GM12864 (cell line): ENCODE results near the gene AMPD3.

Experiments
- DNase-seq: peaks from one replicate; pipeline ENCODE4 v3.0.0-alpha.2; 2011; ENCODE audit warnings: low read depth
- H3K4me3 ChIP-seq: 2 replicates; pipeline ENCODE4 v1.5.1; 2011; ENCODE audit warnings: mild to moderate bottlenecking, low read depth, low read length, control low read depth
- TF ChIP-seq, protein P1 (sequence below): IDR thresholded peaks from 2 replicates; pipeline ENCODE4 v1.5.1; 2011; ENCODE audit warnings: low read depth, mild to moderate bottlenecking, moderate library complexity, low read length, control low read depth, inconsistent platforms; ENCODE audit errors: missing control alignments

Gene AMPD3

DNA sequence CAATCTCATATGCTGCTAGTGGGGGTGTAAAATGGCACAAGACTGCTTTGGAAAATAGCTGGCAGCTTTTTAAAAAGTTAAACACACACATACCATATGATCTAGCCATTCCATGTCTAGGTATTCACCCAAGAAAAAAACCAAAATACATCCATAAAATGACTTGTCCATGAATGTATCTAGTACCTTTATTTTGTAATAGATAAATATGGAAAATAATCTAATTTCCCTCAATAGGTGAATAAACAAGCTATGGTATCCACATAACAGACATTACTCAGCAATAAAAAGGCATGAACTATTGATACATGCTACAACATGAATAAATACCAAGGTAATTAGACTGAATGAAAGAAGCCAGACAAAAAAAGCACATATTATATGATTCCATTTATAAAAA, 63.1 kb downstream of the AMPD3 start:
- no peak overlapping the region for H3K4me3 ChIP-seq
- TF ChIP-seq, protein P1, sequence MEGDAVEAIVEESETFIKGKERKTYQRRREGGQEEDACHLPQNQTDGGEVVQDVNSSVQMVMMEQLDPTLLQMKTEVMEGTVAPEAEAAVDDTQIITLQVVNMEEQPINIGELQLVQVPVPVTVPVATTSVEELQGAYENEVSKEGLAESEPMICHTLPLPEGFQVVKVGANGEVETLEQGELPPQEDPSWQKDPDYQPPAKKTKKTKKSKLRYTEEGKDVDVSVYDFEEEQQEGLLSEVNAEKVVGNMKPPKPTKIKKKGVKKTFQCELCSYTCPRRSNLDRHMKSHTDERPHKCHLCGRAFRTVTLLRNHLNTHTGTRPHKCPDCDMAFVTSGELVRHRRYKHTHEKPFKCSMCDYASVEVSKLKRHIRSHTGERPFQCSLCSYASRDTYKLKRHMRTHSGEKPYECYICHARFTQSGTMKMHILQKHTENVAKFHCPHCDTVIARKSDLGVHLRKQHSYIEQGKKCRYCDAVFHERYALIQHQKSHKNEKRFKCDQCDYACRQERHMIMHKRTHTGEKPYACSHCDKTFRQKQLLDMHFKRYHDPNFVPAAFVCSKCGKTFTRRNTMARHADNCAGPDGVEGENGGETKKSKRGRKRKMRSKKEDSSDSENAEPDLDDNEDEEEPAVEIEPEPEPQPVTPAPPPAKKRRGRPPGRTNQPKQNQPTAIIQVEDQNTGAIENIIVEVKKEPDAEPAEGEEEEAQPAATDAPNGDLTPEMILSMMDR: no peak
- no peak for DNase-seq

DNA sequence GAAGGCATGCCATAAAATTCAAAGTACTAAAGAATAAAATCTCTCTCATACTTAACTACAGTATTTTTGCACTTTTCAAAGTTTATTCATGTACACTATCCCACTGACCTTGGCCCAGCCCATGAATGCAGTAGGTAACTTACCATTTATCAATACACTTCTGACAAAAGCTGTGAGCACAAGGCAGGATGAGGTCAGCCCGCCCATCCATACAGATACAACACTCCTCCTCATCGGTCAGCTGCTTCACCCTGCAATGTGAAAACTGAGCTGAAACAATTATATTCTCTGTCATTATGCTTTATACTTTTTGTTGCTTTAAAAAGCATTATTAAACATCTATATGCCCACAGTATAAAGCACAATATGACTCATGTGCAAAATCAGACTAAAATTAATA, 63.8 kb downstream of the AMPD3 start:
- no peak overlapping the region for H3K4me3 ChIP-seq
- TF ChIP-seq, protein P1: no peak
- no peak for DNase-seq

DNA sequence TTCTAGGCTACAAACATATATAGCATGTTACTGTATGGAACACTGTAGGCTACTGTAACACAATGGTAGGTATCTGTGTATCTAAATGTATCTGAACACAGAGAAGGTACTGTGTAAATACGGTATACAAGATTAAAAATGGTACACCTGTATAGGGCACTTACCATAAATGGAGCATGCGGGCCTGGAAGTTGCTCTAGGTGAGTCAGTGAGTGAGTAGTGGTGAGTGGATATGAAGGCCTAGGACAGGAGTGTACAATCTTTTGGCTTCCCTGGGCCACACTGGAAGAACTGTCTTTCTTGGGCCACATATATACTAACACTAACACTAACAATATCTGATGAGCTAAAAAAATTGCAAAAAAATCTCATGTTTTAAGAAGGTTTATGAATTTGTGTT, 64.6 kb downstream of the AMPD3 start:
- TF ChIP-seq, protein P1: no peak
- no peak overlapping the region for H3K4me3 ChIP-seq
- DNase-seq: no peak

DNA sequence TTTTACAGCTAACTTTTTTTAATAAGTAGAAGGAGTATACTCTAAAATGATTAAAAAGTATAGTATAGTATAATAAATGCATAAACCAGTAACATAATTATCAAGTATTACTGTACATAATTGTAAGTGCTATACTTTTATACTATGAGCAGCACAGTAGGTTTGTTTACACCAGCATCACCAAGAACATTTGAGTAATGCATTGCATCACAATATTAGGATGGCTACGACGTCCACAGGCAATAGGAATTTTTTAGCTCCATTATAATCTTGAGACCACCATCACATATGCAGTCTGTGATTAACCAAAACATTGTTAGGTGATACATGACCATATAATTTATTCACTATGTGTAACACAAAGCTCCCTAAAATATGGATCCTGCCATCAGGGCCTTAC, 65.5 kb downstream of the AMPD3 start:
- TF ChIP-seq, protein P1: no peak
- H3K4me3 ChIP-seq: no peak overlapping the region
- no peak for DNase-seq

DNA sequence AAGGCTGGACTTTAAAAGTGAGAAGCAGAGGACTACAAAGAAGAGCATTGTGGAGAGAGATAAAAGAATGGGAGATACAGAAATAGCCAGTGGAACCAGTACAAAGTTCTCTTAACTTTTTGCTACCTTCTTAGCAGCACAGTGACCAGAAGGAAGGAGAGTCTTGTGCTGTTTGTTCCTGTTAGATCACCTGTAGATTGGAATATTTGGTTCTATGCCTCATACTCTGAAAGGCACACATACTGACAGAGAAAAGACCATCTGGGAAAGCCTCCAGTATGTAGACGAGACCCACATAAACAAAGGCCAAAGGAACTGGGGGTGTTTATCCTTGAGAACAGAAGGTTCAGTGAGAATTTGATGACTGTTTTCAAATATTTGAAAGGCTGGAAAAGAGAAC, 67.2 kb downstream of the AMPD3 start:
- DNase-seq: no peak

DNA sequence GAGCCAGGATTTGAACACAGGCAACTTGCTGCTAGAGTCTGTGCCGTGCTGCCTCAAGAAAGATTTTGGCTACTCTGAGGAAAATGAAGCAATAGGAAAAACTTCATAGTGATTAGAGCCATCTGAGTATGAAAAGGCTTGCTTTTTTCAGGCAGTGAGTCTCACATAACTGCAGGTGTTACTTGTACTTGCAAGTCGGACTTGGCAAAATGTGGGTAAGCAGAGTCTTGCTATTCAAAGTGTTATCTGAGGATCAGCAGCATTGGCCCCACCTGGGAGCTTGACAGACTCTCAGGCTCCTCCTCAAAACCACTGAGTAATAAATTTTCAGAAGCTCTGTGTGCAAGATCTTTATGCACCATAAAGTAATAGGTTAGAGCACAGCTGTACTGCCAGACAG, 67.9 kb downstream of the AMPD3 start:
- H3K4me3 ChIP-seq: no peak overlapping the region
- DNase-seq: no peak
- TF ChIP-seq, protein P1: no peak

More for the DNA sequence above, 67.2 kb downstream of the AMPD3 start:
- TF ChIP-seq, protein P1: no peak
- no peak overlapping the region for H3K4me3 ChIP-seq

DNA sequence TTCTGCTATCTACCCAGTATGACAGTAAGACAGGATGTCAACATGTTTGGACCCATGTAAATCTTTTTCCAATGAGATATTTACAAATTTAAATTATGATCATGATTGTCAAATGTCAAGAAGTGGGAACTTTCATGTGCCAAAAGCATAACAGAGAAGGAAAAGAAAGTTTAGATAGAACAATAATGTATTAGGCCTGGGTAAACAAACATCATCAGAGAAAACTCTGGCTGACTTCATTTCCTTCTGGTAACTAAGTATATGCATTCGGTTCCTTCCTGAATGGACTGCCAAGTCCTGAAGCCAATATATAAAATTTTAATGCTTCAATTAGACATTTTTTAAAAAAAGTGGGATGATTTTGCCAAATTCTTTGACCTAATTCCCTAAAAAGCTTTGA, 69.4 kb downstream of the AMPD3 start:
- TF ChIP-seq, protein P1: no peak
- no peak for DNase-seq
- no peak overlapping the region for H3K4me3 ChIP-seq
